HG02943 (cell line): ENCODE data around the gene IDI1.
A peak's percentile ranks its signal among the peaks of the same experiment; 100 is the strongest.
"Not testable (repeated sequence)": the region's sequence is repeated elsewhere in the genome, so short reads cannot be mapped to it uniquely, and the experiment has no call there.

Experiments
- ATAC-seq: cut with Tn5 transposase; IDR thresholded peaks from one replicate; pipeline ENCODE4 v1.9.1; 2021; ENCODE audit warnings: mild to moderate bottlenecking, low read depth, moderate library complexity; ENCODE audit not compliant: unreplicated experiment

Gene IDI1

DNA sequence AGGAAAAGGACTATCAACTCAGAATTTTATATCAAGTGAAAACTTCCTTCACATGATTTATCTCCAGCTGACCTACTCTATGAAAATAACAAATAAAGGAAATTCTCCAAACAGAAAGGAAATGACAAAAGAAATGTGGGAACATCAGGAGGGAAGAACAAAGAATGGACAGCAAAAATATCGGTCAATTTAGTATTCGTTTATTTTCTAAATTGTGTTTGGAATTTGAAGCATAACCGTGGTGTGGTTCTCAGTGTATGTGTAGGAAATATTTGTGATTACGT, 16.0 kb upstream of the IDI1 start:
- no peak for ATAC-seq

DNA sequence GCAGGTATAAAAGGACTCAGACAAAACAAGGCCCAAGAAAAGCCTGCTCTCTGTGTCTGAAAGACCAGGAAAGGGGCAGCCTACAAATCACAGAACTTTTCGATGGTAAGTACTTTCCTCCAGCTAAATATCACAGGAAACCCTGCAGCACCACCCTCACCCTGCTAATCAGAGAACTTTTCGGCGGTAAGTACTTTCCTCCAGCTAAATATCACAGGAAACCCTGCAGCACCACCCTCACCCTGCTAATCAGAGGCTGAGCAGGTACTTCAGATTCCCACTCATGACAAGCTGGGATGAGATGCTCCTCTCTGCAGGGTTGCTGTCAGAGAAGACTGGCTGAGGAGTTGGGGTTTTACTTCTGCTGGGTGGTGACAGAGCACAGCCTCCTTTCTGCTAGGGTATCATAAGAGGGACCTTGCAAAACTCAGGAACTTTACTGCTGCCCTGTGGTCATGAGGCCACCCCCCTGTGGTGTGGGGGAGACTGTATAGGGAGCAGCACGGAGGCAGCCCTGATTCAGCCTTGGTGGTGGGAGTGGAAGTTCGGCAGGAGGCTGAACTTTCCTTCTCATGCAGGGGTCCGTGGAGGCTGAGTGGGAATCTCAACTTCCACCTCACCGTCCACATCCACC, 14.4 kb upstream of the IDI1 start:
- ATAC-seq = no peak

DNA sequence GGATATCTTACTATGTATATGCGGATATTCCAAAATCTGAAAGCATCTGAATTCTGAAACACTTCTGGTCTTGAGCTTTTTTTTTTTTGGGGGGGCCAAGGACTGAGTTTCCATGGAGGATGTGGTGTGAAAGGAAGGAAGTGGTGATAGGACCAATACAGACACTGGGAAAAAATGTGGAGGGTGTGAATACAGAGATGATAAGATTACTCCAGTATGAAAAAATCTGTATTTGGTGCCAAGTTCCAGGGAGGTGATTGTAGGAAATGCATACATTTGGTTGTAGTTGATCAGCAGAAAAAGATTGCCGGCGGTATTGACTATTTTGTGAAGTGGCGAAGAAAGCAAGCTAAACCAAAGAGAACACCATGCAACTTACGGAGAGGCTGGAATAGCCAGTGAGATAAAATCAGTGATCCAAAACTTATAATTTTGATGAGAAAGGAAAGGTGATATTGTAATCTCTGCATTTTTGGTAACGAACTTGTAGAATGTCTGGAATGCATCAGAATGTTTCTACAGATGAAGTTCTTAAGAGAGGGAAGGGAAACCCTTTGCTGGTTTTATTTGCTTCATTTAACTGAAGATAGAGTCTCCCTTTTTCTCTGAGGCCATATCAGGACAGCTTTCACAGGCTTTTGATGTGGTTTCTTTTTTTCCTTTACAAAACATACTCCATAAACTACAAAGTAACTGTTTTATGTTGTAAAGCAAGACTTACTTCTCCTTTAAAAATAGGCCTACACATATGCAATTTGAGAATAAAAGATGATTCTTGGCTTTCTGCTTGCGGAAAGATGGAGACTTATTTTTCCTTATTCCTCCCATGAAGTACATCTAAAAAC, 13.2 kb upstream of the IDI1 start:
- ATAC-seq = no peak

DNA sequence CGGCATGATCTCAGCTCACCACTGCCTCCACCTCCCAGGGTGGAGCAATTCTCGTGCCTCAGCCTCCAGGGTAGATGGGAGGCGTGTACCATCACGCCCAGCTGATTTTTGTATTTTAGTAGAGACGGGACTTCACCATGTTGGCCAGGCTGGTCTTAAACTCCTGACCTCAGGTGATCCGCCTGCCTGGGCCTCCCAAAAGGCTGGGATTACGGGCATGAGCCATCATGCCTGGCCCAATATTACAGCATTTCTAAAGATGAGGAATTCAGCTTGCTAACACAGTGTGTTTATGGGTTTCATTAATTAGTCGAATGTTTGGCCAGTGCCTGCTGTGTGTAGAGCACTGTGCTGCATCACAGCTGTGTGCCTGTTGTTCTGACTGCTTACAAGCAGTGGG, 11.0 kb upstream of the IDI1 start:
- ATAC-seq = no peak

DNA sequence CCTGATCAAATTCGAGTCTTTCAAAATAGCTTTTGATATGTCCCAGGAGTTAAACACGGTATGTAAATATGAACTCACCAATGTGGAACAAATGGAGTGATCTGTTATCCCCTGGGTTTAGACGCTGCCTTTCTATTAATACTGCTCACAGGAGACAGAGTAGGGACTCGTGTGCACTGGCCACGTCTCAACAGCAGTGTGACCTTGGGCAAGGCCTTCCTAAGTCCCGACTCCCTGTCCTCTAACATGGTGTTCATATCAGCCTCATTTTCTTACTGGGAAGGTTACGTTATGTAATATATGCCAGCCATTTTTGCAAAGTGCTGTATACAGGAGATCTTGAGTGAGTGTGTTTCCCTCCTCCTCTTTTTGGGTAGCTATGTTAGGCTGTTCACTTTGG, 9.1 kb upstream of the IDI1 start:
- no peak for ATAC-seq

DNA sequence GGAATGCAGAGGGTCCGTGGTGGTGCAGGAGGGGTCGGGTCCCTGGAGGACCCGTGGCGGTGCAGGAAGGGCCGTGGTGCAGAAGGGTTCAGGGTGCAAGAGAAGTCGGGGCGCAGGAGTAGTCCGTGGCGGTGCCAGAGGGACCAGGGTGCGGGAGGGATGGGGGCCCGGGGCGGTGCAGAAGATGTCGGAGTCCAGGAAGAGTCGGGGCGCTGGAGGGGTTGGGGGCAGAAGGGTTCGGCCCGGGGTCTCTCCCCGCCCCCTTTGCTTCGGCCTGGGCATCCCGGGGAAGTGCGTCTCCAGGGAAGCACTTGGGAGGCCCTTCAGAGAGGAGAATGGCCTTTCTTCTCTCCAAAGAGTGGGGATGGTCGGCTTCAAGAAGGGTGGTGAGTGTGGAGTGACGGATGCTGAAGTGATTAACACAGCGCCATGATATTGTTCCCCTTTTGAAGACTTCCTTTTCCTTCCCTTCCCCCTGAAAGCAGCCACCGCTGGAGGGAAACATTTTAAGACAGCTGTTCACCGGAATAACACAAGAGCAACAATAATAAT, 8.3 kb upstream of the IDI1 start:
- peak; percentile 14 for ATAC-seq

DNA sequence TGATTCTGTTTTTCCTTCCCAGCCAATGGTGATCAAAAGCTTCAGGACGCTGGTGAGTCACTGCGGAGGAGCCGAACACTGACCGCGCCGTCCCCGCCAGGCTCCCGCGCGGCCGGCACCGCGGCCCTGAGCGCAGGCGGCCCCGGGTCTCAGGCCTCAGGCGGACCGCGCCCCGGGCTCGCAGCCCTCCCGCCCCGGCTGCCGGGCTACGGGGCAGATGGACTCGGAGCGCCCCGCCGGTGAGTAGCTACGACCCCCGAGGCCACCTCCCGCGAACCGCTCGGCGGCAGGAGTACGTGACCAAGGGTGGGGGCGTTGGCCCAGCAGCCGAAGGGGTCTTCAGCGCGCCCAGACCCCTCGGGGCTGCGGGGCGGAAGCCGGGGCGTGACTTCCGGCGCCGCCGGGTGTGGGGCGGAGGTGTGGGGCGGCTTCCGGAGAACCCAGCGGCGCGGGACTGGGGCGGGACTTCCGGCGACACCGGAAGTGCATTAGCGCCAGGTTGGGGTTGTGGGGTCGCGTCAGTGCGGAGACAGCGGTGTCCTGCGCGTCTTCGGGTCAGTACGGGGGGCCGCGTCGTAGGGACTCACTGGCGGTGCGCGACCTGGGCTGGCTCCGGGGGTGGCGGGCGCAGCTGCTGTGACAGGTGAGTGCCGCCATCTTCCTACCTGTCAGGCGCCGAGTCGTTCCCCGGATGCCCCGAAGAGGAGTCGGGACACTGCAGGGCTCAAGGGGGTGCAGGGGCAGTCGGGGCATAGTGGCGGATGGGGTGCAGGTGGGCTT, 7.6 kb upstream of the IDI1 start, which contains the start of gene WDR37:
WDR37 (plus strand) TSS at position 60 of the 780 bp plus-strand sequence. CDS start 15,771 bp downstream, outside the sequence.
- peak; percentile 90 for ATAC-seq

DNA sequence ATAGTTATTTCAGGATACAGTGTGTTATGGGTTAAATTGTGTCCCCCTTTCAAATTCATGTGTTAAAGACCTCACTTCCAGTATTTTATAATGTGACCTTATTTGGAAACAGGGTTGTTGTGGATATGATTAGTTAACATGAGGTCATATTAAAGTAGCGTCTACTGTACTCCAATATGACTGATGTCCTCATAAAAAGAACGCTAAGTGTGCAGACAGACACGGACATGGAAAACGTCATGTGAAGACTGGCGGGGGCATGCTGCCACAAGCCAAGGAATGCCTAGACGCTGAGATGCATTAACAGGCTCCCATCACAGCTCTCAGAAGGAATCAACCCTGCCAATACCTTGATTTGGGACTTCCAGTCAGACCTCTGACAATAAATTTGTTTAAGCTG, 5.8 kb upstream of the IDI1 start:
- ATAC-seq = no peak

DNA sequence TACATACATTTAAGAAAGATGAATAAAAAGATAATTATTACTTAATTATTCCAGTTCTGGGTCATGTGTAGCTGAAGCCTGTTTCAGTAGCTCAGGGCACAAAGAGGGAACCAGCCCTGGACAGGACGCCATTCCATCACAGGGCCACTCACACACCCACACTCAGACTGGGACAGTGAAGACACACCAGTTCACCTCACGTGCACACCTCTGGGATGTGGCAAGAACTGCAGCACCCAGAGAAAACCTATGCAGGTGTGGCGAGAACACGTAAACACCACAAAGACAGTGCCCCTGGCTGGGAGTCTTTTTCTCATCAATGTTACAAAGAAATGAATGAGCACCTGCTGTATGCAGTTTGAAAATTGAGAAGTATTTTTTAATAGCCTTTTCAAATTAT, 1.6 kb upstream of the IDI1 start:
- ATAC-seq = no peak

DNA sequence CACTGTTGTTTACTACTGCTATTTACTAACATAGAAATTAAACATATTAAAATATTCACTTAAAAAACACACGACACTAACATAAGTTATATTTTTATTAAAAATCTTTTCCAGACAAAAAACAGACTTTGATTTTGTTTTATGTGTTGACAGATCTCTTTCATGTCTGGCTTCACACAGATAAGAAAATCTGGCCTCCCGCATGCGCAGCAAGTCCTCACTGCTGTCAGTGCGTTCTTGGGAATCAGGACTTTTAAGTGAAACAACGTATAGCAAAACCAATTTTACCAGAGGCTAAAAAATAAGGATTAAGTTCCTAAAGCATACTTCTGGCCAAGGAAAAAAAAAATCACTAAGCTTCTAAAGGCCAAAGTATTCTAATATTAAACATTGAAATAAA, 1.2 kb upstream of the IDI1 start:
- ATAC-seq = no peak

DNA sequence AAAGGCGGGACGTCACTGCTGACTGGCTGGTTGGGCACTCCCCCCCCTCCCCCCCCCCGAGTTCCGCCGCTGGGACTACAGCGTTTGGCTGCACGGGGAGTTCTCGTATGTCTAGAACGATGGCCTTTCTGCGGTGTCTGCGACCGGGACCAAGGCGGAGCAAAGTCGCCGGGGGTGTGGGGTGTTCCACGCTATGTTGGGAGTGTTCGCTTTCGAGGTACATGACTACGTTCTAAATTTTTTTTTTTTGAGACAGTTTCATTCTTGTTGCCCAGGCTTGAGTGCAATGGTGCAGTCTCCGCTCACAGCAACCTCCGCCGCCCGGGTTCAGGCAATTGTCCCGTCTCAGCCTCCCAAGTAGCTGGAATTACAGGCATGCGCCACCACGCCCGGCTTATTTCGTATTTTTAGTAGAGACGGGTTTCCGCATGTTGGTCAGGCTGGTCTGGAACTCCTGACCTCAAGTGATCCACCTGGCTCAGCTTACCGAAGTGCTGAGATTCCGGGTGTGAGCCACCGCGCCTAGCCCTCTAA, 573 bp upstream of the IDI1 start:
- ATAC-seq = no peak

DNA sequence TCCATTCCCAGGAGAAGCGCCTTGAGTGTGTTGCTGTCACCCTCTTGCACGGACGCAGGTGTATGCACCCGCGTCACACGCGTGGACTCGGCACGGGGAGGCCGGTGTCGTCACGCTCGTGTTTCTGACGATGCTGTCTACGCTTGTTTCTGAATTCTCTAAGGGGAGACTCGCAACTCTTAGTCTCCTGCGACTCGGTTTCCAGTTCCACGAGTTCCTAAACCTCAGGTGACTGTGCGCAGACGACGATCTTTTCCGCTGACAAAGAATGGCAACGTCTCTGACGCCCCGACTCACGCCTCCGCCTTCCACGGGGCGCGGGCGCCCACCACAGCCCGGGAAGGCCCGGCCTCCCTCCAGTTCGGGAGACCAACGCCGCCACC, 579 bp downstream of the IDI1 start:
- peak; percentile 16 for ATAC-seq

DNA sequence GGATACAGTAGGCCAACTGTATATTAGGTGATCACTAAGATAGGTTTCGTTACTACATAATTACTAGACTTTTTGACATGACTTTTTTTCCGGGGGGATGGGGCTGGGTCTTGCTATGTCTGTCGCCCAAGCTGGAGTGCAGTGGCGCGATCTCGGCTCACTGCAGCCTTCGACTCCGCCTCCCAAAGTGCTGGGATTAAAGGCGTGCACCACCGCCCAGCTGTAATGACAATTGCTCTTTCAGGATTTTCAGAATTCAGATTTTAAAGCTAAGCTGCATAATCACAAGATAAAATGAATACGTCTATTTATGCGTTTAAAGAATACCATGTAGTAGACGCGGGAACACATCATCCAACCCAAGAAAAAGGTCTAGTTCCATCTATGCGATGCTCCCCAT, 982 bp downstream of the IDI1 start:
- no peak for ATAC-seq

DNA sequence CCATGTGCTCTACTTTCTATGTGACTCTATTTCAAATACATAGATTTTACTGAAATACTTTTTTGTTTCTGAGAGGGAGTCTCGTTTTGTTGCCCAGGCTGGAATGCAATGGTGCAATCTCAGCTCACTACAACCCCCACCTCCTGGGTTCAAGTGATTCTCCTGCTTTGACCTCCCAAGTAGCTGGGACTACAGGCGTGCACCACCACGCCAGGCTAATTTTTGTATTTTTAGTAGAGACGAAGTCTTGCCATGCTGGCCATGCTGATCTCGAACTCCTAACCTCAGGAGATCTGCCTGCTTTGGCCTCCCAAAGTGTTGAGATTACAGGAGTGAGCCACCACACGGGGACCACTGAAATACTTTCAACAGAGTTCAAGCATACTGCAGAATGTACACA, 3.5 kb downstream of the IDI1 start:
- ATAC-seq = no peak

DNA sequence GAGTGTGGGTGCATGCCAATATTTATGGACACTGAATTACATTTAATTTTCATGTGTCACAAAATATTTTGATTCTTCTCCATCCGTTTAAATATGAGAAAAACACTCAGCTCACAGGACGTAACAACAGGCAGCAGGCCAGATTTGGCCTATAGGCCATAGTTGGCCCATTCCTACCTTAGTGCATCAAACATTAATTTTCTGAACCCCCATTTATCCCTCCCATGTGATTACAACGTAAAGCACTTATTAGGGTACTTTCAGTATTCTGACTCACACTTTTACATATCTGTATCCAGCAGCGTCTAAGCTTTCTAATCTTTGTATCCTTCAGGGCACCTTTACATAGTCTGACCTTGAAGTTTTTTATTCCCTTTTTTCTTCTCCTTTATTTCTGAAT, 4.0 kb downstream of the IDI1 start:
- no peak for ATAC-seq

DNA sequence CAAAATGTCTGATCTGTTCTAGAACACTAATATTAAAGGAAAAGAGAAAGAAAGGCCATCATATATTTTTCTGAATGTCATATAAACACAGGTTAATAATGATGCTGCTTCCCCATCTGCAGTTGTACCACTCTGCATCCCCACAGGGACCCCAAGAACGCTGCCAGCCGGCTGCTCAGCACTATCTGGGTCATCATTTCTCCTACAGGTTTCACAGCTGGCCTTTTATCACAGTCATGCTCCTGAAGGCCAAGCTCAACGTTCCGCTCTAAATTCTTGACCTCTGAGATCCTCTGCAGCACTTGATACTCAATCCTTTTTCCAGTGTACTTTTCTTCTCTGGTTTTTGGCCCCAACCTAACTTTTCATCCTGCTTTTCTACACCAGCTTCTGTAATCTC, 4.8 kb downstream of the IDI1 start:
- ATAC-seq = no peak

DNA sequence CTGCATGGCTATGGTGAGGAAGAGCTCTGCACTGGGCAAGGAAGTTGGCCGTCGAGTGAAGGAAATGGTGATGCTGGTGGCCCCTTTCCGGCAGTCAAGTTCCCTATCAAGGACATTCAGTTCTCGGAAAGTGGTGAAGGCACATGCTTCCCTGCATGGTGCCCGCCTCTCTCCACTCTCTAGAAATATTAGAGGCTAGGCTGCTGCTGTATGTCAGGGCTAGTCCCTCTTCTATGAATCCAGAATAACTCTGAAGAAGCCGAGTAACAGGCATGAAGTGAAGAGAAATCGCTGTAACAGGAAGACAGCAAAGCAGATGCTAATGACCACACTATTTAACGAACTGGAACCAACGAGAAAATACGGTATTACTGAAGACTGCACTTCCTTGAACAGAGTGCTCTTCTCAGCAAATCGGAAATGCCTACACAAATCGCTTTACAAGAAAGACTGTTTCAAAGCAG, 5.4 kb downstream of the IDI1 start:
- ATAC-seq = no peak

DNA sequence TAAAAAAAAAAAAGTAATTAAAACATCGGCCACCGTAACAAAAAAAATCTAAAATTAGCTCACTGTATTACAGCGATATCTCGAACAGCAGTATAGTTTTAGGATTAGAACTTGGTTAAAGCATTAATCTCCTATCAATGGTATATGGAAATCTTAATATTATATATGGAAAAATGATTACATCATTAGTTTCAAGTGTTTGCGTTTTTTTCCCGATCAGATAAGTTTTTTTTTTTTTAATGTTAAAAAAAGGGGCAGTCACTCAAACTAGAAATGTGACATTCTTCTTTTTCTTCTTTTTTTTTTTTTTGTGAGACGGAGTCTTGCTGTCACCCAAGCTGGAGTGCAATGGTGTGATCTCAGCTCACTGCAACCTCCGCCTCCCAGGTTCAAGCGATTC, 7.4 kb downstream of the IDI1 start:
- no peak for ATAC-seq

DNA sequence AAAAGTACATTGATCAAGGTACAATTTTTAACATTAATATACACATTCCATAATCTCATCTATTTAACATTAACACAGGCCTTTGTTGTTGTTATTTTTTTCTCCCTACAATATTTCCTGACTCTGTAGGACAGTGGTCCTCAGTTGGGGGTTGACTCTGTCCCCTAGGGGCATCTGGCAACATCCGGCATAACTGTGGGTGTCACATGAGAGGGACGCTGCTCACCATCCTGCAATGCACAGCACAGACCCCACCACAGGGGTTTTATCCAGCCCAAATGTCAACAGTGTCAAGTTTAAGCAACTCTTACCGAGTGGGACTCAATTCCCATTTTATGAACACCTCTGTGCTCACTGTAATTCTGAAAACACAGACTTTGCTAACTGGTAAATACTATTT, 8.8 kb downstream of the IDI1 start:
- no peak for ATAC-seq

DNA sequence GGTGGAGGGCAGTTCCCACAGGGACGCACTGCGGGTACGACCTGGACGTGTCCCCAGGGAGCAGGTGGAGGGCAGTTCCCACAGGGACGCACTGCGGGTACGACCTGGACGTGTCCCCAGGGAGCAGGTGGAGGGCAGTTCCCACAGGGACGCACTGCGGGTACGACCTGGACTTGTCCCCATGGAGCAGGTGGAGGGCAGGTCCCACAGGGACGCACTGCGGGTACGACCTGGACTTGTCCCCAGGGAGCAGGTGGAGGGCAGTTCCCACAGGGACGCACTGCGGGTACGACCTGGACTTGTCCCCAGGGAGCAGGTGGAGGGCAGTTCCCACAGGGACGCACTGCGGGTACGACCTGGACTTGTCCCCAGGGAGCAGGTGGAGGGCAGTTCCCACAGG, 10.2 kb downstream of the IDI1 start:
- ATAC-seq = not testable (repeated sequence)

DNA sequence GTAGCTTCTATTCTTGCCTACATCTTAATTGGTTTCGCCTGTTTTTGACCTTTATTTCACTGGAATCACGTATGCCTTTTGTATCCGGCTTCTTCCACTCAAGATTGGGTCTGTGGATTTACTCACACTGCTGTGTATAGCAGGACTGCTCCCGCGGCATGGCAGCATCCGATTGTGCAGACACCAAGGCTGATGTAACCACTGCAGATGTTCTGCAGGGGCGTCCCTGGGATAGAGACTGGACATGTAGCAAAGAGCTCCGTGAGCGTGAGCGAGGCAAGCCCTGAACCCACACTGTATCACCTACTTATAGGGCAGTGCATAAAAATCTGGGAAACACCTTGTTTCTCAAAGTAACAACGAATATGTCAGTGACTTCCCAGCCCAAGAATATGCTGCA, 11.8 kb downstream of the IDI1 start:
- ATAC-seq = no peak
